UCSD-AML1 (cell line): ENCODE data around the gene OR2T34.
"Not testable (repeated sequence)": the region's sequence is repeated elsewhere in the genome, so short reads cannot be mapped to it uniquely, and the experiment has no call there.

Experiments
- DNase-seq: peaks from one replicate; lab custom pipeline; 2025; ENCODE audit not compliant: unreplicated experiment; lab: John Stamatoyannopoulos, UW

OR2T34 gene

GRCh38 chr1:248565530-248566373 lies 8.8 kb downstream of the OR2T34 start:
- DNase-seq, result not testable (repeated sequence)

GRCh38 chr1:248562672-248563071 lies 11.9 kb downstream of the OR2T34 start, which contains the start of gene OR2T29:
Gene OR2T29 (minus strand): TSS chr1:248562772. CDS start chr1:248559491, 3,281 bp downstream.
- not testable (repeated sequence) for DNase-seq

- not testable (repeated sequence) for DNase-seq
These were observed 23.5 kb downstream of the OR2T34 start for GRCh38 chr1:248551027-248551426.

- not testable (repeated sequence) for DNase-seq
These were observed 27.2 kb downstream of the OR2T34 start for GRCh38 chr1:248547383-248547782.

GRCh38 chr1:248537449-248537848 lies 37.1 kb downstream of the OR2T34 start:
- DNase-seq, result not testable (repeated sequence)
